EH (cell line): ENCODE measurements around the gene HMCN1.
A peak's percentile ranks its signal among the peaks of the same experiment; 100 is the strongest.

ENCODE experiments used
- DNase-seq: peaks from one replicate; pipeline ENCODE4 v3.0.0-alpha.2; 2015; ENCODE audit warnings: low read depth

Gene HMCN1

DNA sequence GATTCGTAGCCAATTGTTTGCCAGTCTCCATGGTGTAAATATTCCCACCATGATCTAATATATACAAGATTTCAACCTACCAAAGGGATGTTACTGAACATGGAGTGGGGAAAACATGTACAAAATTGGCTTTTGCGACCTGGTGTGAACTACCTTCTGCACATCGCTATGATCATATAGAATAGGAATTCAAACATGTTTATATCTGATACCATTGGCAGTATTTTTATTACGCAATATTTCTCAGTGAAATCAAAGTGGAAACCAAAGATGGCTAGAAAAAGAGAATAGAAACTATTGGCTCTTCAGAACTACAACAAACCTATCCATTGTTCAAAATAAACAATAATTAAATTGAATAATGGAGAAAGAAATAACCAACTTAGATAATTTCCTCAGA is 355.7 kb downstream of the HMCN1 start:
- peak; percentile 16 for DNase-seq

- no peak for DNase-seq
These were observed 357.1 kb downstream of the HMCN1 start for GRCh38 chr1:186091222-186091720.

GRCh38 chr1:186093437-186093836 is 359.2 kb downstream of the HMCN1 start:
- peak; percentile 52 for DNase-seq

- peak; percentile 80 for DNase-seq
These were observed 360.0 kb downstream of the HMCN1 start for GRCh38 chr1:186094172-186094571.

GRCh38 chr1:186099336-186100104 is 365.3 kb downstream of the HMCN1 start:
- peak; percentile 53 for DNase-seq

DNA sequence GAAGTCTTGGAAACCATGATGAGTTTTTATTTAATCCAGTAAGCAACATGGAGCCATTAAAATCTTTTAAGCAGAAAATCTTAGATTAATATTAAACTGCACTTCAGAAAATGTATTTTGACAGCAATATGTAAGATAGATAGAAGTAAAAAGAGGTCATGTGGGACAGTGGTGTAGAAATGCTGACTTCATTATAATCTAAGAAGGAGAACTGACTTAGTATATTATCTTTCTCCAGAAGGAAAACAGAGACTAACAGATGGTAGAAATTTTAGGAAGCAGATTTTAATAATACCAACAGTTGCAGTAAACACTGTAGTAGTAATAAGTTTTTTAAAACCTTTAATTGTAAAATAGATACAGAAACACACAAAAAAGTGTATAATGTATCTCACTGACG is 367.9 kb downstream of the HMCN1 start:
- DNase-seq, result no peak

GRCh38 chr1:186102547-186103148 is 368.5 kb downstream of the HMCN1 start:
- DNase-seq, result peak; percentile 94

DNA sequence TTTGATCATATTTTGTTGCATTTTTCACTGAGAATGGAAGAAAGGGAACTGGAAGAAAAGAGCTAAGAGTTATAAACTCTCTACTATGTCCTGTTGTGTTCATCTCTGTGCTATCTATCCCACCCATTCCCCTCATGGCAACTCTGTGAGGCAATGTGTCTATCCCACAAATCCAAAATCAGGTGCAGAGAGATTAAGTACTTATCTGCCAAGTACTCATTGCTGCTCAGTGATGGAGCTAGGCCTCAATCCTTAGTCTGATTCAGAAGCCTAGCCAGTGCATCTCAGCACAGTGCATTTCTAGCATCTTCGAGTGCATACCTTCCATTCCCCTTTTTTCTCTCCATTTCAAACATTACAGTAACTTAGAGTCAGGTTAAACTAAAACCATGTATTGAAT is 370.3 kb downstream of the HMCN1 start:
- no peak for DNase-seq

DNA sequence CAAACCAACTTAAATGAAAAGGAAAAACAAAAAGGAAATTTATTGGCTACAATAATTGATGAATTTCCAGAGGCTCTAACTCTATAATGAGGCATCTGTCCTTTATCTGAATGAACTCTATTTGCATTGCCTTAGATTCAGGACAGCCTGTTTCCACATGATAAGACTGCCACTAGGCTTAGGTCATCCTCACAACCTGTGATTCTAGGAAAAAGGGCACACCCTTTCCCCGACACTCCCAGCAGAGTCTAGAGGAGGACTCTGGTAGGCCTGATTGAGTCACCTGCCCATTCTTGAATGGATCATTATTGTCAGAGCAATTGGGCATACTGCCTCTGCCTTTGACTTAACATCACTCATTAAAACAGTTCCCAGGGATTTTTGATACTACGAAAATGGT is 378.1 kb downstream of the HMCN1 start:
- DNase-seq, result no peak

- peak; percentile 20 for DNase-seq
These were observed 379.3 kb downstream of the HMCN1 start for GRCh38 chr1:186113461-186113860.

DNA sequence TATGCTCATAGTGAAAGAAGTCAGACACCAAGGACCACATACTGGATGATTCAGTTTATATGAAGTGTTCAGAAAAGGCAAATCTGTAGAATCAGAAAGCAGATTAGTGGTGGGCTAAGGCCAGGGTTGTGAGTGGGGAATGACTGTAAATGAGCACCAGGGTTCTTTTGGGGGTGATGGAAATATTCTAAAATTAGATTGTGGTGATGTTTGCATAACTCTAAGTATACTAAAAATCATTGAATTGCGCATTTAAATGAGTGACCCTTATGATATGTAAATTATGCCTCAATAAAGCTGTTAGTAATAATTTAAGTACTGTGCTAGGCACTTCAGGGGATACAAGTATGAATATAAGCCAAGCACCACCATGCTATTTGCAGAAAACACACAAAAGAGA is 384.5 kb downstream of the HMCN1 start:
- DNase-seq, result no peak

DNA sequence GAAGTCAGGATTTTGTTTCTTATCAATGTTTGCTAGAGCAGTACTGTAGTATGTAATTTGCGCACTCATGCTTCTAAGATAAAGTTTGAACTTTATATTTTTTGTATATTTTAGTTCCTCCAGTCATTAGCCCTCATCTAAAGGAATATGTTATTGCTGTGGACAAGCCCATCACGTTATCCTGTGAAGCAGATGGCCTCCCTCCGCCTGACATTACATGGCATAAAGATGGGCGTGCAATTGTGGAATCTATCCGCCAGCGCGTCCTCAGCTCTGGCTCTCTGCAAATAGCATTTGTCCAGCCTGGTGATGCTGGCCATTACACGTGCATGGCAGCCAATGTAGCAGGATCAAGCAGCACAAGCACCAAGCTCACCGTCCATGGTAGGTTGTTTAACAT is 388.6 kb downstream of the HMCN1 start:
- DNase-seq, result no peak

DNA sequence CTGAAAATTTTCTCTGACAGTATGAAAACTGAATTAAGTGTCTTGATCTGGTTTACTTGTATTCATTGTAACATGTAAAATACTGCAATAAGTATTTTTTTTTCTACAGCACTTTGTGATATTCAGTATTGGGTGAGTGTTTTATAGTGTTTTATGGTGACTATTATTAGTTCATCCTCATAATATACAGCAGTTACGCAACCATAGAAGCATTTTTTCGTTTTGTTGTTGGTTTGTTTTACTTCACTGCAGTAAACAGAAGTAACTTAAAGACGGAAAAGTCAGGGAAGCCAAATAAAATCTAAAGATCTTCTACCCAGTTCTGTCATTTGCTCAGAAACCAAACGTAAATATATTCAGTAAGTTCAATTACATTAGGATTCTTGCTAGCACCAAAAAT is 390.8 kb downstream of the HMCN1 start:
- no peak for DNase-seq

DNA sequence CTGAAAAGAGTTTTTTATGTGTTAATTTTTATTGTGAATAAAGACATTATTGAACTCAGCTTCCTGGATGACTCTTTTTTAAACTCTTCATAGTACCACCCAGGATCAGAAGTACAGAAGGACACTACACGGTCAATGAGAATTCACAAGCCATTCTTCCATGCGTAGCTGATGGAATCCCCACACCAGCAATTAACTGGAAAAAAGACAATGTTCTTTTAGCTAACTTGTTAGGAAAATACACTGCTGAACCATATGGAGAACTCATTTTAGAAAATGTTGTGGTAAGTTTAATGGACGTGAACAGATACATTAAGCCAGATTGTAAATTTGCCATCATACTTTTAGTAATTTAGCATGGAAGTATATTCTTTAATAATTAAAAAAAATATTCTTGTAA is 391.3 kb downstream of the HMCN1 start:
- no peak for DNase-seq

DNA sequence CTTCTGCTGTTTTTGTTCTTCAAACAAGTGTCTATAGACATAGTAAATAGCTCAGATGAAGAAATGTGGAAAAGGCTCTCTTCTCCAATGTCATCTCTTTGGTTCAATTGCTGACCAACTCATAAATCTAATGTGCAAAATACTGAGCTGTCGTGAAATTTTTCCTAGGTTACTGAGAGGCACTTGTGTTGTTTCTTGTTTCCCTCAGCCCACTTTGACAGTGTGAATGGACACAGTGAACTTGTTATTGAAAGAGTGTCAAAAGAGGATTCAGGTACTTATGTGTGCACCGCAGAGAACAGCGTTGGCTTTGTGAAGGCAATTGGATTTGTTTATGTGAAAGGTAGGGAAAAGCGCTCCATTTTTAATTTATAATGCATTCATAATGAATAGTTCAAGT is 395.6 kb downstream of the HMCN1 start:
- DNase-seq, result no peak

- DNase-seq, result peak; percentile 27
These were observed 404.9 kb downstream of the HMCN1 start for GRCh38 chr1:186139115-186139514.

DNA sequence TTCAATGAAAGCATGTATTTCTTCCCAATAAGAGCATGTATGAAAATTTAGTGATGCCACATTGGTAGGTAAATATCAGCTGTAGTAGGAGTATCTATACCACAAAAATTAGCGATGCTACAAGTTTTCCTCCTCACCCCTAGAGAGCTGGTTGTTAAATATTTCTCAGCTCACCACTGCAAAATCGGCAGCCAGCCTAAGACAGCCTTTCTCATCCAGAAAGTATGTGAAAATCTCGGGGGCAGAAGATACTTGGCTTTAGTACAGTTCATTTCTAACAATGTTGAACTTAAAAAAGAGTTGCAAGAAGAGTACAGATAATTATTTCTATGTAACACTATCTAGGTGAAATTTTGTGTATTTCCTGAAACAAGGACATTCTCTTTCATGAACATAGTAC is 405.5 kb downstream of the HMCN1 start:
- peak; percentile 84 for DNase-seq

DNA sequence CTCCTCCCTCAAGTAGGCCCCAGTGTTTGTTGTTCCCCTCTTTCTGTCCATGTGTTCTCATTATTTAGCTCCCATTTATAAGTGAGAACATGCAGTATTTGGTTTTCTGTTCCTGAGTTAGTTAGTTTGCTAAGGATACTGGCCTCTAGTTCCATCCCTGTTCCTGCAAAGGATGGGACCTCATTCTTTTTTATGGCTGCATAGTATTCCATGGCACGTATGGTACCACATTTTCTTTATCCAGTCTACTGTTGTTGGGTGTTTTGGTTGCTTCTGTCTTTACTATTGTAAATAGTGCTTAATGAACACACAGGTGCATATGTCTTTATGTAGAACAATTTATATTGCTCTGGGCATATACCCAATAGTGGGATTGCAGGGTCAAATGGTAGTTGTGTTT is 408.0 kb downstream of the HMCN1 start:
- no peak for DNase-seq

DNA sequence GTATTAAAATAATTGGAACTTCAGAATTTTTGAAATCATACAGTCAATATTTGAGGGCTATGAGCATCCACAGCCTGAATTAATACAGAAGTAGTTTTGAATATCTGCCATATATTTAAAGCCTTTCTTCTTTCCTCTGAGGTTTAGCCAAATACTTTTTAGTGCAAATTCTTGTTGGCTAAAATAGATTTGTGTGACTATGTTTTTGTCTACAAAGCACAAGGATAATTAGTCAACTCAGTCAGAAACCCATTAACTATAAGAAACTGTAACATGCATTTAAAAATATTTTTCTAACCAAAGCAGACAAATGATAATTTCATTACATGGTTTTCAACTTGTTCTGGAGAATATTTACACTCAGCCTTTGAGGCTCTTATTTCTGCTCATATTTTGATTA is 408.7 kb downstream of the HMCN1 start:
- no peak for DNase-seq

DNA sequence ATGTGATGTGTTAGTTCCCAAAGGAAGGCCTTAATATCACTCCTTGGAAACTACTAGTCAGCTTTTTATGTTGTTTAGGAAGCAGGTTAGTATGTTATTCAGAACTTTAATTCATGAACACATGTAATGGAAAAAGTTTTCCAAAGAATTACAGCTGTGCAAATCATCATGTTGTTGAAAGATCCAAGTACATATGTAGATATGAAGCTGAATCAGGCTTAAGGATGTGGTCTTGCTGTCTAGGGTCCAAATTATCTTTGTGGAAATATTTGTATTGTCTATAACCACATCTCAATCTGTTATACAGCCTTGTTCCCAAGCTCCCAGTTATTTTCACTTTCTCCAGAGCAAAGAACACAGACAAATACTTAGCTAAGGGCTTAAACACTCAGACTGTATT is 409.3 kb downstream of the HMCN1 start:
- DNase-seq, result peak; percentile 32

DNA sequence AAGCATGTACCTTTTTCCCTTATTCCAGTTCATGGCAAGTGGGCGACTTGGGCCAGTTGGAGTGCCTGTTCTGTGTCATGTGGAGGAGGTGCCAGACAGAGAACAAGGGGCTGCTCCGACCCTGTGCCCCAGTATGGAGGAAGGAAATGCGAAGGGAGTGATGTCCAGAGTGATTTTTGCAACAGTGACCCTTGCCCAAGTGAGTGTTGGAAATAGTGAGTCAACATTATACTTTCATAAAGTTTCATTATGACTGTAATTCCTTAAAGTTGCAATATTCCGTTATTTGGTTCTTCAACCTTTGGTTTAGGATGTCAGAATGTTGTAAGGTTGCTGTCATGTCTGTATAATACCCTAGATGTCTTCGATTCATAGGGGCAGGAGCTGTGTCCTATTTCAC is 410.3 kb downstream of the HMCN1 start:
- DNase-seq, result no peak

DNA sequence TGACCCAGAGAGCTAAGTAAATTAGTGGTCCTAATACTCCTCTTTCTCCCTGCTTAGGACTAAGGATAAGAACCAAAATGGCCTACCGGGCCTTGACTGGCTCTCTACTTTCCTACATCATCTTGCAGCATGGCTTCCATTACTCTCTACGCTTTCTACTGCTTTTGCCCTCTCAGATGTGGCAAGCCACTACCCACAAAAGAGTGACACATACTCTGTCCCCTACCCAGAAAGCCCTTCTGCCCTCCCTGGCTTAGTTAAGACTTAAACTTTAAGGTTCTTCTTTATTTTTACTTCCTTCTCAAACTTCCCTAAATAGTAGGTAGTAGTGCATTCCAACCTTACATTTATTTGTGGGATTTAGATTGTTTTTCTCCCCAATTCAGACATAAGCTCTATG is 412.8 kb downstream of the HMCN1 start:
- no peak for DNase-seq

GRCh38 chr1:186149591-186149990 is 415.4 kb downstream of the HMCN1 start:
- no peak for DNase-seq

DNA sequence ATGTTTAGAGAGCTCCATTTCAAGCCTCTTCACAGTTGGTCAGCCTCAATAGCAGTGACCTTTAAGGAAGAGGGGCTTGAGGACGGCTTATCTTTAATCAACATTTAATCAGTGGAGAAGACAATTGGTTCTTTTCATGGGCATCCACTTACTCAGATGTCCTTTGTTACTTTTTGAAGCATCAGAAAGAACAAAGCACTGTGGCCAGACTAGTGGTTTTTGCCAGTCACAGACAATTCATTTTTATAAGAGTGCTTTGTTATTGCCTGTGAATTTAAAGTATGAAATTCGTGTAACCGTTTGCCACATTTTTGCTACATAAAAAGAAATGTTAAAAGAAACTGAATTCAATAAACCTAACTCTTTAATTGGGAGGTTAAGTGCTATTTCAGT is 418.0 kb downstream of the HMCN1 start:
- DNase-seq, result no peak
